ENCODE measurements around the gene GALNTL6.

GALNTL6 gene

GRCh38 chr4:172708184-172708583, 895.0 kb downstream of the GALNTL6 start:
- Histone ChIP-seq H3K9me2 (replicated peaks; ENCODE audit: insufficient read depth, low read length) (no peaks in the 10 kb centered on the region), H3K36me3 (ENCODE audit: low read length) (no peaks in the 10 kb centered on the region), H3K9me3 (ENCODE audit: insufficient read depth, low read length) (no peaks in the 10 kb centered on the region), H3K79me2 (ENCODE audit: insufficient read depth, low read length) (no peaks in the 10 kb centered on the region), H3K9ac (ENCODE audit: low read length) (no peak overlapping the region), H3F3A (ENCODE audit: insufficient read depth) (no peaks in the 10 kb centered on the region), H3K27ac (ENCODE audit: low read depth, low read length) (no peak overlapping the region), H3K4me2 (ENCODE audit: low read depth, low read length, poor library complexity, severe bottlenecking) (no peak overlapping the region), H3K4me3 (ENCODE audit: insufficient read depth, low read length, poor library complexity, severe bottlenecking) (no peak overlapping the region), H3K27me3 (ENCODE audit: low read length) (no peaks in the 10 kb centered on the region), H2AFZ (ENCODE audit: low read depth, low read length, severe bottlenecking) (no peak overlapping the region), H4K20me1 (ENCODE audit: low read depth, low read length) (no peaks in the 10 kb centered on the region)
- no peak for TF ChIP-seq EZH2phosphoT487 (conservative IDR thresholded peaks at IDR 0.05; ENCODE audit: low read length)
- TF ChIP-seq, protein P1, sequence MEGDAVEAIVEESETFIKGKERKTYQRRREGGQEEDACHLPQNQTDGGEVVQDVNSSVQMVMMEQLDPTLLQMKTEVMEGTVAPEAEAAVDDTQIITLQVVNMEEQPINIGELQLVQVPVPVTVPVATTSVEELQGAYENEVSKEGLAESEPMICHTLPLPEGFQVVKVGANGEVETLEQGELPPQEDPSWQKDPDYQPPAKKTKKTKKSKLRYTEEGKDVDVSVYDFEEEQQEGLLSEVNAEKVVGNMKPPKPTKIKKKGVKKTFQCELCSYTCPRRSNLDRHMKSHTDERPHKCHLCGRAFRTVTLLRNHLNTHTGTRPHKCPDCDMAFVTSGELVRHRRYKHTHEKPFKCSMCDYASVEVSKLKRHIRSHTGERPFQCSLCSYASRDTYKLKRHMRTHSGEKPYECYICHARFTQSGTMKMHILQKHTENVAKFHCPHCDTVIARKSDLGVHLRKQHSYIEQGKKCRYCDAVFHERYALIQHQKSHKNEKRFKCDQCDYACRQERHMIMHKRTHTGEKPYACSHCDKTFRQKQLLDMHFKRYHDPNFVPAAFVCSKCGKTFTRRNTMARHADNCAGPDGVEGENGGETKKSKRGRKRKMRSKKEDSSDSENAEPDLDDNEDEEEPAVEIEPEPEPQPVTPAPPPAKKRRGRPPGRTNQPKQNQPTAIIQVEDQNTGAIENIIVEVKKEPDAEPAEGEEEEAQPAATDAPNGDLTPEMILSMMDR (IDR thresholded peaks at IDR 0.05; ENCODE audit: insufficient read depth, low read length, poor library complexity, severe bottlenecking) = no peak

DNA sequence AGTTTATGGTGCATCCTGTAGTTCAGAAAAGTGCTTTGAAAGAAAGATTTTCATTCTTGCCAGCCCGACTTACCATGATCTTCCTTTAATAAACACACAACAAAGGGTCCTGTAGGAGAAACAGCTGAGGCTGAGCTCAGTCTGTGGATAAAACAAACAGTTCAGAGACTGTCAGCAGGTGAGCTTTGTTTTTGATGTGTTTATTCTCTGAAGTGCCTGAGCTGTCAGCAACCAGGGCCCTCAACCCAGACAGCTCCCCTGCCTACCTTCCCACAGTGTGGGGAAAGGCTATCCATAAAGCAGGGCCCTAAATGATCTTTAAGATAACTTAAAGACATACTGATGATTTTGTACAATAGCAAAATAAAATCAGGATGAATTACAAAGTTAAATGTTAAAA, 896.2 kb downstream of the GALNTL6 start:
- H3K36me3 ChIP-seq (ENCODE audit: low read length) = no peaks in the 10 kb centered on the region
- no peak overlapping the region for H3K4me2 ChIP-seq (ENCODE audit: low read depth, low read length, poor library complexity, severe bottlenecking)
- no peaks in the 10 kb centered on the region for H3F3A ChIP-seq (ENCODE audit: insufficient read depth)
- no peak overlapping the region for H2AFZ ChIP-seq (ENCODE audit: low read depth, low read length, severe bottlenecking)
- no peaks in the 10 kb centered on the region for H3K9me3 ChIP-seq (ENCODE audit: insufficient read depth, low read length)
- H3K27me3 ChIP-seq (ENCODE audit: low read length) = no peaks in the 10 kb centered on the region
- H3K4me3 ChIP-seq (ENCODE audit: insufficient read depth, low read length, poor library complexity, severe bottlenecking) = no peak overlapping the region
- H3K79me2 ChIP-seq (ENCODE audit: insufficient read depth, low read length) = no peaks in the 10 kb centered on the region
- H4K20me1 ChIP-seq (ENCODE audit: low read depth, low read length) = no peaks in the 10 kb centered on the region
- no peak for TF ChIP-seq EZH2phosphoT487 (conservative IDR thresholded peaks at IDR 0.05; ENCODE audit: low read length)
- H3K9me2 ChIP-seq (replicated peaks; ENCODE audit: insufficient read depth, low read length) = no peaks in the 10 kb centered on the region
- H3K27ac ChIP-seq (ENCODE audit: low read depth, low read length) = no peak overlapping the region
- H3K9ac ChIP-seq (ENCODE audit: low read length) = no peak overlapping the region

GRCh38 chr4:172716291-172716690, 903.1 kb downstream of the GALNTL6 start:
- no peaks in the 10 kb centered on the region for H3K36me3 ChIP-seq (ENCODE audit: low read length)
- H3K9me2 ChIP-seq (replicated peaks; ENCODE audit: insufficient read depth, low read length) = no peaks in the 10 kb centered on the region
- no peak overlapping the region for H3K27ac ChIP-seq (ENCODE audit: low read depth, low read length)
- H3K4me3 ChIP-seq (ENCODE audit: insufficient read depth, low read length, poor library complexity, severe bottlenecking) = no peak overlapping the region
- no peak overlapping the region for H2AFZ ChIP-seq (ENCODE audit: low read depth, low read length, severe bottlenecking)
- H3K27me3 ChIP-seq (ENCODE audit: low read length) = no peaks in the 10 kb centered on the region
- no peak overlapping the region for H3K4me2 ChIP-seq (ENCODE audit: low read depth, low read length, poor library complexity, severe bottlenecking)
- no peaks in the 10 kb centered on the region for H3F3A ChIP-seq (ENCODE audit: insufficient read depth)
- H3K9ac ChIP-seq (ENCODE audit: low read length) = no peak overlapping the region
- H3K9me3 ChIP-seq (ENCODE audit: insufficient read depth, low read length) = no peaks in the 10 kb centered on the region
- H4K20me1 ChIP-seq (ENCODE audit: low read depth, low read length) = no peaks in the 10 kb centered on the region
- no peaks in the 10 kb centered on the region for H3K79me2 ChIP-seq (ENCODE audit: insufficient read depth, low read length)
- TF ChIP-seq, protein P1 (IDR thresholded peaks at IDR 0.05; ENCODE audit: insufficient read depth, low read length, poor library complexity, severe bottlenecking) = no peak
- no peak for TF ChIP-seq EZH2phosphoT487 (conservative IDR thresholded peaks at IDR 0.05; ENCODE audit: low read length)

DNA sequence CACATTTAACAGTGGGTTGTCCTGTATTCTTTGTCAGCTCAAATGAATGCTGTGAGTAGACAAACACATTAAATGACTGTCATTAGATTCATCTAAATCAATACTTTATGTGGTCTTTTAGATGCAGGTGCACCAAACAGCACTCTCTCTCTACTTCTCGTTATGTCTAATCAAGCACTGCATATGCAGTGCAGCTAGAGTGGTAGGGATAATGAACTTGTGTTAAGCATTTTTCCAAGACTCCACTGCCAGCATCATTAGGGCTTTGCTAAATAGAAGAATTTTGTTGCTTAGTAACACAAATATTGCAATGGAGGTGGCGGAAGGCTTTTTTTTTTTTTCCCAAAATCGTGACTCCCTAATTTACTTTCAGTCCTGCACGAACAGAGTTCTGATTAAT, 908.5 kb downstream of the GALNTL6 start:
- no peak overlapping the region for H3K4me2 ChIP-seq (ENCODE audit: low read depth, low read length, poor library complexity, severe bottlenecking)
- no peaks in the 10 kb centered on the region for H4K20me1 ChIP-seq (ENCODE audit: low read depth, low read length)
- no peak for TF ChIP-seq EZH2phosphoT487 (conservative IDR thresholded peaks at IDR 0.05; ENCODE audit: low read length)
- TF ChIP-seq, protein P1 (IDR thresholded peaks at IDR 0.05; ENCODE audit: insufficient read depth, low read length, poor library complexity, severe bottlenecking) = no peak
- H3K36me3 ChIP-seq (ENCODE audit: low read length) = no peaks in the 10 kb centered on the region
- H3F3A ChIP-seq (ENCODE audit: insufficient read depth) = no peaks in the 10 kb centered on the region
- H2AFZ ChIP-seq (ENCODE audit: low read depth, low read length, severe bottlenecking) = no peak overlapping the region
- H3K9me3 ChIP-seq (ENCODE audit: insufficient read depth, low read length) = no peaks in the 10 kb centered on the region
- H3K27ac ChIP-seq (ENCODE audit: low read depth, low read length) = no peak overlapping the region
- H3K4me3 ChIP-seq (ENCODE audit: insufficient read depth, low read length, poor library complexity, severe bottlenecking) = no peak overlapping the region
- H3K27me3 ChIP-seq (ENCODE audit: low read length) = no peaks in the 10 kb centered on the region
- no peak overlapping the region for H3K9ac ChIP-seq (ENCODE audit: low read length)
- H3K79me2 ChIP-seq (ENCODE audit: insufficient read depth, low read length) = no peaks in the 10 kb centered on the region
- H3K9me2 ChIP-seq (replicated peaks; ENCODE audit: insufficient read depth, low read length) = no peaks in the 10 kb centered on the region
